ENCODE data around the gene SETD3.
"Not testable (repeated sequence)": the region's sequence is repeated elsewhere in the genome, so short reads cannot be mapped to it uniquely, and the experiment has no call there.

SETD3 gene

DNA sequence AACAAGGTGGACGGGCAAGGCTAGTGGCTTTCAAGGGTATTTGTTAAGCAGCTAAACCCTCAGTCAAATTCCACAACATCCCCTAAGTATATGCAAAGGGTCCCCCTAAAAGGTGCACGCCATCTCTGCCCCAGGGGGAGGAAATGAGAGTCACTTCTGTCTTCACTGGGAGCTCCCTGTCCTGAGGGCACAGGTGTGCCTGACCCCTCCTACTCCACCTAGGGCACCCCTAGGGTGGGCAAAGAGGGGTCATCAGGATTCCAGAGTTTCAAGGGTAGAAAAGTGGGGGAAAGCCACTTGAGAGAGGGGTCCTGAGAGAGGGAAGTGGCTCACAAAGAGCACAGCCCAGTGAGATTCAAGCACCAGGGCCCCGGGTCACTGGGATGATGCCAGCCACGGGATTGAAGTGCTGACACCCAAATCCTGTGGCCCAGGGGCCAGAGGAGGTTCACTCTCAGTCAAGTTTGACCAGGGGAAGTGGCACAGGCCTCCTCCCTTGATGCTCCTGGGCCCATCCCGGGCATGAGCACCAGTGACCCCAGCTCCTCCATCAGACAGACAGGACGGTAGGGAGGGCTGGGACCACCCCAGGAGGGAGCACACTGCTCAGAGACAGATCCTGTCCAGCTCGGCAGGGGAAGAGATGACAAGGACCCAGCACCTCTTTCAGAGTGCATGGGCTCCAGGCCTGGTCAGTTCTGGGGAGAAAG, 126.3 kb downstream of the SETD3 start:
- FAIRE-seq, result no peak

DNA sequence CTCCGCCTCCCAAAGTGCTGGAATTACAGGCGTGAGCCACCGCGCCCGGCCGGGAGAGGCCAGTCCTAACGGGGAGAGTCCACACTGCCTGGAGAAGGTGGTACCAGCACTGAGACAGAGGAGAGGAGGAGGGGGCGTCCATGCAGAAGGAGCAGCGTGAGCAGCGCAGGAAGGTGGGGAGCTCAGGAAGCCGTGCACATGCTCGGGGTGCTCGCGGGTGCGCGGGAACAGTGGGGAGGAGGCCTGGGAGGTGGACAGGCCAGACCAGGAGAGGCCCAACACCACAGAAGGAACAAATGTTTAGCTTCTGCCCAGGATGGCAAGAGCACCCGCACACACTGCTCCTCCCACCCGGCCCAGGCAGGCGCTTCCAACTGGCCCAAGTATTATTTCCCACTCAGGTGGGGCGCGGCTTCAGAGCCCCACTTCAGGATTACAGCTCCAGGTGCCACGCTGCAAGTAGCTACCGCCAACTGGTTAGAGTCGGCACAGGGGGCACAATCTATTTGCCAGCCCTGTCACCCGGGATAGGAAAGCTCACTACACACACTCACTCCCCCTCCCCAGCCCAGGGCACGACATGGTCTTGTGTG, 127.9 kb downstream of the SETD3 start:
- no peak for FAIRE-seq

DNA sequence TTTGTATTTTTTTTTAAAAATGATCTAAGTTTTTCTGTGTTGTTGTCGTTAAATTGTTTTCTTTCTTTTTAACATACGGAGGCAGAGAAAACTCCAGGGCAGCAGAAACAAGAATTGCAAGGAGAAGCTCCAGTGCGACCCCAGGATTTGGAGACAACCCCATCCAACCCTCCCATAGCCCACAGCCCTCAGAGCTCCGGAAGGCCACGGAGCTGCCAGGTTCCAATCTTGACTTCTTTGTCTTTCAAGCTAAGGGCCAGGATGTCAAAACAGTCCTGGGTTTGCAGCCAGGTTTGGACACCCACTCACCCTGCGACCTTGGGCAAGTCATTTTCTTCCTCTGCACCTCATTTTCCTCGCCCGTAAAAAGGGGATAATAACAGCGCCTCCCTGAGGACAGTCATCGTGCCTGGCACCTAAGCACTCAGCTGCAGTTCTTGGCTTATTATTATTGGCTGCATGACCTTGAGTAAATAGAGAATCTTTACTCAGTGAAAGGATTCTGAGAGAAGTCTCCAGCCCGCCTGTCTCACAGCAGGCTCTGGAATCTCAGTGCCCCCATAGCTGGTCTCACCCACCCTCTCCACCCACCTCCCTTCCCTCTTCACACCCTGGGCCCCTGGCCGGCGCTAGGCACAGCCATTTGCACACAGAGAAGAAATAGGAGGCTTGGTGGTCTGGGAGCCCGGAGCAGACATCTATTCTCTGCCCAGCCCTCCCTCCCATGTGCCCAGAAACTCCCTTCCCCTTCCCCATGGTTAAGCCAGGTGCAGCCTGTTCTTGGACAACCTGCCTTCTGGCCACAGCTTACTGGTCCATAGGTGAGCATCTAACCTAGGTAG, 129.3 kb downstream of the SETD3 start:
- FAIRE-seq, result no peak

- FAIRE-seq, result no peak
Observed at GRCh38 chr14:99350751-99351150, 129.9 kb downstream of the SETD3 start.

DNA sequence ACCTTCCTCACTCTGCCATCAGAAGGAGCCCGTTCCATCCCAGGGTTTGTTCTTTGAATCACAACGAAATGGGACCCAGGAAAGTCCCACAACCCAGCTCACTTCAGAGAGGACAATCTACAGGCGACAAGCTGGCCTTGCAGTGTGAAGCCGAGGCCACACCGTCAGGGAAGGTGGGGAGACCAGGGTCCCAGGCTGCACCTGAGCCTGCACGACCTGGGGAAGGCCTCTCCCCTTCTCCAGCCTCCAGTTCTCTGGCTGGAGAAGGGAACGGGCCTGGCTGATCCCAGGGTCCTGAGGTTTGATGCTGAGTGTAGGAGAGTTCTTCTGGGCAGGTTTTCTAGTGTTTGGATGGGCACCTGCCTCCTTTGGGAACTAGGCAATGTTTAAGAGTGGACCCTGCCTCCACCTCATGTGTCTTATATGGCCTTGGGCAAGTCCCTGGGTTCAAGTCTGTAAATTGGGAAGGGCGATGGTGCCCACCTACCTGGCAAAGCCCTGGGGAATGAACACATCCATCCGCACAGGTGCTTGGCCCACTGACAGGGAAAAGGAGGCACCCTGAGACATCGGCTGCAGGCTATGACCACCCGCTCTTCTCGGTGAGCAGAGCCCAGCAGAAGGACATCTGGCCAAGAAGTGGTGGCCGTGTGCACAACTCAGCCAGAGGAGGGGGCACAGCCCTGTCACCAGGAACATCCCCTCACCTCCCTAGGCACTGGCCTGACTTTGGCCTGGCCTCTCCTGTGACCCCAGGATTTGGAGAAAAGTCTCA, 130.8 kb downstream of the SETD3 start:
- FAIRE-seq, result no peak

- no peak for FAIRE-seq
Observed at GRCh38 chr14:99348816-99349614, 131.6 kb downstream of the SETD3 start.

DNA sequence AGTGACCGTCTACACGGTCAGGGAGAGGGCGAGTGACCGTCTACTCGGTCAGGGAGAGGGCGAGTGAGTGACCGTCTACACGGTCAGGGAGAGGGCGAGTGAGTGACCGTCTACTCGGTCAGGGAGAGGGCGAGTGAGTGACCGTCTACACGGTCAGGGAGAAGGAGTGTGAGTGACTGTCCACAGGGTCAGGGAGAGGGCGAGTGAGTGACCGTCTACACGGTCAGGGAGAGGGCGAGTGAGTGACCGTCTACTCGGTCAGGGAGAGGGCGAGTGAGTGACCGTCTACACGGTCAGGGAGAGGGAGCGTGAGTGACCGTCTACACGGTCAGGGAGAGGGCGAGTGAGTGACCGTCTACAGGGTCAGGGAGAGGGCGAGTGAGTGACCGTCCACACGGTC, 132.4 kb downstream of the SETD3 start:
- FAIRE-seq, result not testable (repeated sequence)

Measured in G401.6 (cell line).